B cell (primary cell): ENCODE measurements around the gene SLC38A10. TPM values are rescaled to one million over a fixed set of nuclear protein-coding genes. Genes with fewer than 3 reads are reported as not detected.

Source experiments
- ATAC-seq: fragments of 200-7000 bp; cut with Tn5 transposase; one replicate; pipeline ENCODE4 v1.10.0; 2021; ENCODE audit warnings: low read depth, mild to moderate bottlenecking, moderate number of reproducible peaks, moderate library complexity
- CTCF ChIA-PET: fragments of 350-600 bp; sonication (Branson Sonifier 250); formaldehyde crosslinking; loops from one replicate; lab custom pipeline; 2021; ENCODE audit warnings: antibody characterized with exemption, inconsistent platforms; lab: Charles Lee
- POLR2A ChIA-PET: fragments of 350-600 bp; sonication (Branson Sonifier 250); formaldehyde crosslinking; loops from one replicate; lab custom pipeline; 2021; ENCODE audit warnings: antibody characterized with exemption; lab: Charles Lee
- DNase-seq: peaks from one replicate; pipeline ENCODE4 v3.0.0; 2013
- H2AFZ ChIP-seq: 2 replicates; pipeline ENCODE4 v1.6.1; 2012; ENCODE audit warnings: mild to moderate bottlenecking, low read depth, low read length; ENCODE audit not compliant: insufficient read depth, poor library complexity, severe bottlenecking
- H3K27ac ChIP-seq, 2 donors: 1 replicate in 1 of 2; 2 replicates in 1 of 2; pipeline ENCODE4 v1.5.1; 2012 to 2013; ENCODE audit warnings: low read length in 2 of 2, mild to moderate bottlenecking in 2 of 2, moderate library complexity in 1 of 2
- H3K27me3 ChIP-seq, 4 experiments: fragments of 200-600 bp in 1 of 4; sonication (generic) in 1 of 4; replicated peaks in 1 of 4; 1 replicate in 2 of 4; 2 replicates in 2 of 4; pipeline versions ENCODE4 v1.6.1 to v1.7.0; 2013 to 2016; ENCODE audit warnings: low read length in 3 of 4, mild to moderate bottlenecking in 2 of 4, mixed read lengths in 1 of 4, moderate library complexity in 1 of 4; ENCODE audit not compliant: insufficient read depth in 4 of 4, control insufficient read depth in 3 of 4; ENCODE audit errors: control extremely low read depth in 1 of 4
- H3K36me3 ChIP-seq, 2 experiments: replicated peaks in 1 of 2; 1 replicate in 1 of 2; 2 replicates in 1 of 2; pipeline versions ENCODE4 v1.6.1 to v1.7.1; 2013; ENCODE audit warnings: low read length in 1 of 2; ENCODE audit not compliant: insufficient read depth in 2 of 2, control insufficient read depth in 1 of 2; ENCODE audit errors: control extremely low read depth in 1 of 2, extremely low read depth in 1 of 2
- H3K4me1 ChIP-seq, 2 donors: fragments of 200-600 bp in 1 of 2; sonication (generic) in 1 of 2; 1 replicate in 1 of 2; 2 replicates in 1 of 2; pipeline versions ENCODE4 v1.5.1 to v1.6.1; 2013 to 2017; ENCODE audit warnings: low read length in 2 of 2; ENCODE audit not compliant: control insufficient read depth in 2 of 2, insufficient read depth in 2 of 2
- H3K4me2 ChIP-seq: replicated peaks from 2 replicates; pipeline ENCODE3; 2012; ENCODE audit warnings: mild to moderate bottlenecking, low read depth, low read length; ENCODE audit not compliant: poor library complexity, severe bottlenecking
- H3K4me3 ChIP-seq, 5 experiments: fragments of 200-600 bp in 1 of 5; sonication (generic) in 1 of 5; 1 replicate in 3 of 5; 2 replicates in 2 of 5; pipeline versions ENCODE4 v1.5.1 to v1.7.0; 2011 to 2016; ENCODE audit warnings: low read length in 4 of 5, mild to moderate bottlenecking in 4 of 5, low read depth in 2 of 5, control low read depth in 1 of 5, moderate library complexity in 1 of 5; ENCODE audit not compliant: insufficient read depth in 1 of 5; ENCODE audit errors: control extremely low read depth in 1 of 5, extremely low read depth in 1 of 5
- H3K79me2 ChIP-seq: fragments of 200-600 bp; sonication (generic); one replicate; pipeline ENCODE4 v1.6.0; 2016; ENCODE audit warnings: low read length; ENCODE audit not compliant: control insufficient read depth, insufficient read depth
- H3K9ac ChIP-seq: fragments of 200-600 bp; sonication (generic); 2 replicates; pipeline ENCODE4 v1.6.1; 2017; ENCODE audit warnings: mild to moderate bottlenecking, low read length, moderate library complexity
- H3K9me3 ChIP-seq, 3 donors: one replicate each; pipeline versions ENCODE4 v1.6.1 to v1.7.1; 2013; ENCODE audit warnings: low read length in 2 of 3; ENCODE audit not compliant: control insufficient read depth in 2 of 3, insufficient read depth in 1 of 3; ENCODE audit errors: control extremely low read depth in 1 of 3
- H4K20me1 ChIP-seq: 2 replicates; pipeline ENCODE4 v1.6.0; 2012; ENCODE audit warnings: mild to moderate bottlenecking, low read length; ENCODE audit not compliant: insufficient read depth, control insufficient read depth, poor library complexity, severe bottlenecking
- H3K27ac Mint-ChIP-seq: one replicate; pipeline ENCODE4 v1.8.0; 2021; ENCODE audit warnings: mixed read lengths
- H3K27me3 Mint-ChIP-seq: one replicate; pipeline ENCODE4 v1.8.0; 2021; ENCODE audit warnings: mixed read lengths
- H3K4me1 Mint-ChIP-seq: one replicate; pipeline ENCODE4 v1.8.0; 2021; ENCODE audit warnings: mixed read lengths
- H3K4me3 Mint-ChIP-seq: one replicate; pipeline ENCODE4 v1.8.0; 2021; ENCODE audit warnings: mixed read lengths
- H3K9me3 Mint-ChIP-seq: one replicate; pipeline ENCODE4 v1.8.0; 2022; ENCODE audit warnings: mixed read lengths; ENCODE audit not compliant: insufficient read depth
- EZH2 ChIP-seq: IDR thresholded peaks from 2 replicates; pipeline ENCODE4 v1.6.1; 2012; ENCODE audit warnings: borderline replicate concordance, low read depth, mild to moderate bottlenecking, moderate library complexity, low read length; ENCODE audit not compliant: insufficient read depth, poor library complexity, severe bottlenecking
- WGBS: methylation state at CpG from one replicate; pipeline ENCODE4 v1.1.5; 2013; ENCODE audit warnings: missing lambda C conversion rate; ENCODE audit not compliant: insufficient coverage; 5-methylcytosine and 5-hydroxymethylcytosine counted together
- intact Hi-C: fragments of 100-400 bp; cut with micrococcal nuclease; formaldehyde crosslinking; loops from one replicate; pipeline ENCODE4 v1.10.0; 2022
- polyA plus RNA-seq: library from polyadenylated mRNA; depleted of rRNA; stranded (reverse); fragments of >200 nt; gene quantifications from 2 replicates; pipeline ENCODE4 v1.2.3, GENCODE V29; 2012
- total RNA-seq, 2 donors: library from RNA; stranded (reverse); fragments of 120-200 nt in 1 of 2; gene quantifications; 1 replicate in 1 of 2; 2 replicates in 1 of 2; pipeline versions ENCODE4 v1.2.3 to v1.2.4, GENCODE V29; 2013 to 2022
- TF ChIP-seq, protein P1 (sequence below): fragments of 200-600 bp; IDR thresholded peaks from one replicate; pipeline ENCODE4 v1.8.0; 2022; ENCODE audit warnings: antibody characterized with exemption, mild to moderate bottlenecking

The SLC38A10 gene
- total and polyA plus RNA-seq, 2 donors (not counting 1 experiment from before 2014, with no cell fraction given) = 76.1 to 104 TPM

DNA sequence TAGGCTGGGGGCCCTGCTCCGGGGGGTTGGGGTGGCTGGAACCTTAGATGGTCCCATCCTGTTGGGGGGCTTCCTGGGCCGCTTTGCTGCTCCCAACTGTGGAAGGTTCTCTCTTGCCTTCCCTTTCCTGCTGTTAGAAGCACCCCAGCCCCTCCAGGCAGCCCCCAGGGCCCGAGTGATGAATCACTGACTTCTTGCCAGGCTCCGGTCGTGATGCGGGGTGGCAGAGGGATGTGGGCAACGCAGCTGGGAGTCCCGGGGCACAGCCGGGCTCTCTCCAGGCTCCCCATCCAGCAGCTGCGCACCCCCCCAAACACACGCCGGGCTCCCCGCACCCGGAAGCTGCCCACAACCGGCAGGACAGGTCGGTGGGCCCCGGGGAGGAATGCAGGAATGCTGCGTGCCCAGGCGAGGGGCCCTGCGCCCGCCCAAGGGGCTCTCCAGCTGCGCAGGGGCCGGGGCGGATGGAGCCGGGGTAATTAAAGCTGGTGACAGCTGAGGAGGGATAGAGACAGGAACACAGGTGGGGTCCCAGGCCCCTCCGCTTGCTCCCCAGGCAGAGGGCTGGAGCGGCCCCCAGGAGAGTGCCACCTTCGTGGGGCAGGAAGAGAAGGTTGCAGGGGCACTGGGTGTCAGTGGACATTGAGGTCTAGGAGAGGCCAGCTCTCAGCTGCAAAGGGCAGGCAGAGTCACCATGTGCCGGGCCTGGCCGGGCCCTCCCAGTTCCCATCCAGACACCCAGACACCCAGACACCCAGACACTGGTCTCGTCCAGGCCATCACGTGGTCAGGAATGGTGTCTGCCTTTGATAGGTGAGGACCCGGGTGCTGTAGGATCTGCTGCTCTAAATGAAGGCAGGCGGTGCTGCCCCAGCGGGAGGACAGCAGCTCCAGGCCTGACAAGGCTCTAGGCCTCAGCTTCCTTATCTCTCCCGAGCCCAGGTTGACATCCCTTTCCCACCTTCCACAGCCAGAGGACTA lies 15.0 kb upstream of the SLC38A10 start:
- Histone ChIP-seq H3K36me3 (no peaks in the 10 kb centered on the region), H3K9ac (no peak overlapping the region), H3K79me2 (no peaks in the 10 kb centered on the region), H3K4me3 (no peak overlapping the region), H3K4me2 (no peak overlapping the region), H2AFZ (no peak overlapping the region), H3K9me3 (no peaks in the 10 kb centered on the region), H3K27me3 (peaks cover 0 to 11% (median 4%) of the 10 kb centered on the region in 4 experiments), H3K4me1 (peaks cover 6 to 8% of the 10 kb centered on the region in 2 donors), H4K20me1 (no peaks in the 10 kb centered on the region), H3K27ac (no peak overlapping the region)
- no peak for ATAC-seq
- Mint-ChIP-seq H3K27ac (no peak overlapping the region), H3K4me1 (peaks cover 7% of the 10 kb centered on the region), H3K4me3 (no peak overlapping the region), H3K9me3 (no peaks in the 10 kb centered on the region), H3K27me3 (peaks cover 11% of the 10 kb centered on the region)
- no peak for DNase-seq
- WGBS = 83% methylated on average over 31 of the region's 36 CpGs
- no peak for TF ChIP-seq EZH2
- TF ChIP-seq, protein P1, sequence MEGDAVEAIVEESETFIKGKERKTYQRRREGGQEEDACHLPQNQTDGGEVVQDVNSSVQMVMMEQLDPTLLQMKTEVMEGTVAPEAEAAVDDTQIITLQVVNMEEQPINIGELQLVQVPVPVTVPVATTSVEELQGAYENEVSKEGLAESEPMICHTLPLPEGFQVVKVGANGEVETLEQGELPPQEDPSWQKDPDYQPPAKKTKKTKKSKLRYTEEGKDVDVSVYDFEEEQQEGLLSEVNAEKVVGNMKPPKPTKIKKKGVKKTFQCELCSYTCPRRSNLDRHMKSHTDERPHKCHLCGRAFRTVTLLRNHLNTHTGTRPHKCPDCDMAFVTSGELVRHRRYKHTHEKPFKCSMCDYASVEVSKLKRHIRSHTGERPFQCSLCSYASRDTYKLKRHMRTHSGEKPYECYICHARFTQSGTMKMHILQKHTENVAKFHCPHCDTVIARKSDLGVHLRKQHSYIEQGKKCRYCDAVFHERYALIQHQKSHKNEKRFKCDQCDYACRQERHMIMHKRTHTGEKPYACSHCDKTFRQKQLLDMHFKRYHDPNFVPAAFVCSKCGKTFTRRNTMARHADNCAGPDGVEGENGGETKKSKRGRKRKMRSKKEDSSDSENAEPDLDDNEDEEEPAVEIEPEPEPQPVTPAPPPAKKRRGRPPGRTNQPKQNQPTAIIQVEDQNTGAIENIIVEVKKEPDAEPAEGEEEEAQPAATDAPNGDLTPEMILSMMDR = no peak
- CTCF ChIA-PET = no interaction called here
- POLR2A ChIA-PET = no interaction called here
- intact Hi-C loops = no loop called here
